TTC549 (cell line): ENCODE measurements around the gene MANSC1.

Experiments used
- FAIRE-seq: peaks from 2 replicates; lab custom pipeline; 2012; peaks lifted over from hg19 to GRCh38; lab: Jason Lieb, UNC

MANSC1 gene

DNA sequence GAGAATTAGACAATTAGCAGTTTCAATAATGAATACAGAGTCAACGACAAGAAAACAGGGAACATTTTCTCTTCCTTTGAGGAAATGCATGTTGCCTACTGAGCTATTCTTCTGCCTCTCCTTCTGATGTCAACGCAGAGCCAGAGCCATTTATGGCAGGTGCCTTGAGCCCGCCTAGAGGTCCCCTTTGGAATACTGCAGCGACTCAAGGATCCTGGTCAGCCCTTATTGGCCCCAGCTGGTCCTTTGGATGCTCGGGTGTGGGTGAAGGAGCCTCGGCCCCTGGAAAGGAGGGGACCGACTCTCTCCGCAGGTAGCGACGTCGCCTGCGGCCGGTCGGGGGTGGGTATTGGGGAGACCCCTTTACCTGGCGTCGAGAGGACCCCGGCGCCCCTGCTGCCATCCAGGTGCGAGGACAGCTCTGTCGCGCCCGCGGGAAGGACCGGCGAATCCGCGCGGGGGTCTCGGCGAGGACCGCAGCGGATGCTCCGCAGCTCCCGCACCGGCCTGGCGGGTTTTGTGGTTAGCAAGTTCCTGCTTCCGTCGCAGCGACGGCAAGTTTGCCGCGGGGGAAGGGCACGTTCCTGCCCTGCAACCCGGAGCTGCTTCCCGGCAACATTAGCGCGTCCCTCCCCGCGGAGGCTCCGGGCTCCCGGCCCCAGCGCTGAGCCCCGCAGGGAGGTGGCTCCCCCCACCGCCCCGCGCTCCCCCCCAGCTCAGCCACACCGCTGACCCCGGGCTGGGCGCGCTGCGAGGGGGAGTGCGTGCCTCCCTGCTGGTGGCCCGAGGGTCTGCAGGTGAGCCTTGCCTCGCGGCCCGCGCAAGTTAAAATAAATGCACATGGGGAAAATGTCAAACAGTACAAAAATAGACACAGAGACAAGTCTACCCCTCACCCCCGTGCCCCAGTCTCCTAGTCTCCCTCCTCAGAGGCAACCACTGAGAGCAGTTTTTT, at the start of gene MANSC1:
MANSC1 (minus strand) TSS at position 532 of the 955 bp plus-strand sequence. CDS start 6,928 bp downstream, outside the sequence.
- no peak for FAIRE-seq

- no peak for FAIRE-seq
Observed at GRCh38 chr12:12399161-12399560, 49.1 kb upstream of the MANSC1 start.

GRCh38 chr12:12398026-12398859, 48.2 kb upstream of the MANSC1 start:
- FAIRE-seq, result no peak

DNA sequence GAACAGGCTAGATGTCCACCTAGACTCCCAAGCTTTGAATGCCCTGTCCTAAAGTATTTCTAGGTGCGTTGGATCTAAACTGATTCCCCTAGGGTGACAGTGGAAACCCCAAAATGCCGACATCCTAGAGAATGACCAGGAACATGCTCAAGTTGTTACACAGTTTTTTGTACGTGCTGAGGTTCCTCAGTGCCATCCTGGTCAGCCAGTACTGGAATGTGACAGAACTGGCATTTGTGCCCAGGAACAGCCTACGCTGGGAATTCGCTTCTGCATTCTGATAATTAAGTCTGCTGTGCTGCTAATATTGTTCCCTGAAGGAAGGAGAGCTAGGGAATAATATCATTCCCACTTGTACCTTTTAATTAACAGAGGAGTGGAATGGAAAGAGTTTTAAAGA, 47.1 kb upstream of the MANSC1 start:
- FAIRE-seq, result no peak

- FAIRE-seq, result no peak
Observed at GRCh38 chr12:12396694-12397093, 46.7 kb upstream of the MANSC1 start.

DNA sequence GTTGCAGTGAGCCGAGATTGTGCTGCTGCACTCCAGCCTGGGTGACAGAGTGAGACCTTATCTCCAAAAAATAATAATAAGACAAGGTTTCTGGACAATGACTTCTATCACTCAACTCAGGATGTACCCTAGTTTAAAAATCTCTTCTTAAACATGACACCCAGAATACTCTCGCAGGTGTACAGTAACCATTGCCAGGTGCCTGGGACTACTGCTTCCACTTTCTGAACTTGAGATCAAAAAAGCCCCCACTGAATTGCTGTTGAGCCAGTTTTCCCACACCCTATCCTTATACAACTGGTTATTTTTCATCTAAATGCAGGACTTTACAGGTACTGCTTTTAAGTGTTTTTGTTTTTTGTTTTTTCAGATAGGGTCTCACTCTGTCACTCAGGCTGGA, 43.1 kb upstream of the MANSC1 start:
- FAIRE-seq, result no peak

GRCh38 chr12:12392413-12392812, 42.4 kb upstream of the MANSC1 start:
- no peak for FAIRE-seq

GRCh38 chr12:12387501-12387900, 37.5 kb upstream of the MANSC1 start:
- no peak for FAIRE-seq

DNA sequence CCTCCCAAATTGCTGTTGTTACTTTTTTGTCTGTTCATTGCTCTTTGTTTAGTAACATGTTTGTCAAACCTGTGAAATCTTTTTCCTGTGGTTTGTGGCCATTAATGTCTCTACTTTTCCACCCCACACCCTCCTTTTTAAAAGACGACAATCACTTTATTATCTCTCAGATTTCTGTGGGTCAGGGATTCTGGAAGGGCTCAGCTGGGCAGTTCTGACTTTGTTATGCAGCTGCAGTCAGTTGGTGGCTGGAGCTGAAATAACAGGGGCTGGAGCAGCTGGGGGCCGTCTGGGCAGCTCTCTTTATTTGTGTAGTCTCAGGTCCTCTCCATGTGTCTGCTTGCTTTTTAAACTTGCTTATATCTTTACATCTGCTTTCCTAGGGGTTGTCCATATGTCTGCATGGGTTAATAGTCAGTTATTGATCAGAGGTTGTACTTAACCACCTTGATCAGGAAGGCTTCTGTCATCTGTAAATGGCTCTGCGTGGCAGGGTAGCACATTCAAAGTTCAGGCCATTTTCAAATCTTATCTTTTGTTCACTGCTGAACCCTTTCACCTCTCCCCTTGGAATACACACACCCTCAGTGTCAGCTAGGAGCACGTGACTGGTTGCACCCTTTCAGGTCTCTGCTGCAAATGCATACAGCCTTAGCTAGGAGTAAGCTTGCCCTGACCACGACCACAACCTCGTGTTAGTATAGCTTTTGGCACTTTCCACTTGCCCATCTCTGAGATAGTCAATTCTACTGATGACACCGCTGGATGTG, 34.7 kb upstream of the MANSC1 start:
- no peak for FAIRE-seq

- no peak for FAIRE-seq
Observed at GRCh38 chr12:12381982-12382381, 31.9 kb upstream of the MANSC1 start.

DNA sequence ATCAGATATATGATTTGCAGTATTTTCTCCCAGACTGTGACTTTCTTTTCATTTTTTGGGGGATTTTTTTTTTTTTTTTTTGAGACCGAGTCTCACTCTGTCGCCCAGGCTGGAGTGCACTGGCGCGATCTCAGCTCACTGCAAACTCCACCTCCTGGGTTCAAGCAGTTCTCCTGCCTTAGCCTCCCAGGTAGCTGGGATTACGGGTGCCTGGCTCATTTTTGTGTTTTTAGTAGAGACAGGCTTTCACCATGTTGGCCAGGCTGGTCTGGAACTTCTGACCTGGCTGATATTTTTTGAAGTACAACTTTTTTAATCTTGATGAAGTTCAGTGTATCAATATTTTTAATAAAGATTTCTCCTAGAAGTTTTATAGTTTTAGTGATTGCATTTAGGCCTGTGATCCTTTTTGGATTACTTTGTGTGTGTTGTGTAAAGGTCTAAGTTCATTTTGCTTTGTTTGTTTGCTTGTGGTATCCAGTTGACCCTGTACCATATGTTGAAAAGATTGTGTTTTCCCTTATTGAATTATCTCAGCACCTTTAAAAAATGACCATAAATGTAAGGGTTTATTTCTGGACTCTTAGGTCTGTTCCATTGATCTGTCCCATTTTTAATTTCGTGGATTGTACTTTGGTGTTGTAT, 31.0 kb upstream of the MANSC1 start:
- no peak for FAIRE-seq

DNA sequence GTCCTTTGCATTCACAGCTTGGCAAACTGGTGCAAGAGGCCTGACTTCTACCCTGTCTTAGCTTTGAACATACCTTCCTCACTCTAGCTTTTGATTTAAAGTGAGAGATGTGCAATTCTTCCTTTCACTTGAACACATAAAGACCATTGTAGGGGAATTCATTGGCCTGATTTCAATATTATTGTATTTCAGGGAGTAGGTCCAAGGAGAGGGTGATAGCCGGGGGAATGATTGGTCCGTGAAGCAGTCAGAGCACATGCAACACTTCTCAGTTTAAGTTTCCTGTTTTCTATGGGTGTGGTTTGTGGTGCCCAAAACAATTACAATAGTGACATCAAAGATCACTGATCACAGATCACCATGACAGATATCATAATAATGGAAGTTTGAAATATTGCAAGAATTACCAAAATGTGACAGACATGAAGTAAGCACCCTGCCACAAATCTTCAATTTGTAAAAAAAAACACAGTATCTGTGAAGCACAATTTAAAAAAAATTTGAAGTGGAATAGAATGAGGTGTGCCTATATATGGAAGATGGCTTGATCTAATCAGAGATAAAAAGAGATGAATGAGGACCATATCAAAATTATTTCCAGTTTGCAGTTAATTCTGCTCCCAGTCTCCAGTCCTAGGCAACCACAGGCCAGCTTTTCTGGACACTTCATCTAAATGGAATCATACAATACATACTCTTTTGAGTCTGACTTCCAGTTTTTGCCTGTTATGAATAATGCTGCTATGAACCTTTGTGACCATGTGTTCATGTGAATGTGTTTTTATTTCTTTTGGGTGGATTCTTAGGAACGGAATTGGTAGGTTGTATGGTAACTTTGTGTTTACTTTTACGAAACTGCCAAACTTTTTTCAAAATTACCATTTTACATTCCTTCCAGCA, 30.0 kb upstream of the MANSC1 start:
- no peak for FAIRE-seq

GRCh38 chr12:12378616-12379015, 28.6 kb upstream of the MANSC1 start:
- no peak for FAIRE-seq

GRCh38 chr12:12376646-12377448, 26.8 kb upstream of the MANSC1 start:
- FAIRE-seq, result peak; percentile 86

- FAIRE-seq, result no peak
Observed at GRCh38 chr12:12372946-12373722, 23.1 kb upstream of the MANSC1 start.

GRCh38 chr12:12367482-12367998, 17.5 kb upstream of the MANSC1 start:
- no peak for FAIRE-seq

- FAIRE-seq, result no peak
Observed at GRCh38 chr12:12366701-12367481, 16.8 kb upstream of the MANSC1 start.

GRCh38 chr12:12365931-12366431, 15.9 kb upstream of the MANSC1 start:
- FAIRE-seq, result no peak
